Caco-2 (cell line): Measurements from ENCODE around the gene FOXD2. TPM values are rescaled to one million over a fixed set of nuclear protein-coding genes. Genes with fewer than 3 reads are reported as not detected.

ENCODE experiments used
- BruUV-seq: library from RNA; stranded (reverse); fragments of 400-500 nt; replicated peaks from 2 replicates; lab custom pipeline; 2021; lab: Mats Ljungman, UMichigan
- CTCF ChIA-PET: fragments of 300-600 bp; sonication (Branson Sonifier 250); formaldehyde crosslinking; loops from one replicate; lab custom pipeline; 2022; ENCODE audit warnings: antibody characterized with exemption; lab: Charles Lee
- POLR2A ChIA-PET: fragments of 300-600 bp; sonication (Branson Sonifier 250); formaldehyde crosslinking; loops from one replicate; lab custom pipeline; 2022; ENCODE audit warnings: antibody characterized with exemption; lab: Charles Lee
- DNase-seq, 2 experiments: peaks; one replicate each; pipeline versions ENCODE4 v3.0.0 to v3.0.0-alpha.2; 2020 to 2022
- H3K27me3 ChIP-seq: replicated peaks from 2 replicates; pipeline ENCODE4 v1.6.0; 2011; ENCODE audit warnings: low read length; ENCODE audit not compliant: control insufficient read depth, insufficient read depth
- H3K36me3 ChIP-seq: 2 replicates; pipeline ENCODE4 v1.5.1; 2011; ENCODE audit warnings: low read length; ENCODE audit not compliant: control insufficient read depth, insufficient read depth
- H3K4me1 ChIP-seq: fragments of 250-450 bp; sonication (Bioruptor Pico); 2 replicates; pipeline ENCODE4 v1.5.1; 2020; ENCODE audit warnings: mild to moderate bottlenecking
- H3K4me3 ChIP-seq: 2 replicates; pipeline ENCODE4 v1.5.1; 2011; ENCODE audit warnings: low read depth, mild to moderate bottlenecking, control low read depth, low read length
- H3K9me3 ChIP-seq: fragments of 250-450 bp; sonication (Bioruptor Pico); 2 replicates; pipeline ENCODE4 v1.5.1; 2020; ENCODE audit warnings: mild to moderate bottlenecking, moderate library complexity
- H3K27ac Mint-ChIP-seq: one replicate; pipeline ENCODE4 v1.8.0; 2022; ENCODE audit warnings: mixed read lengths; ENCODE audit not compliant: unreplicated experiment
- H3K27me3 Mint-ChIP-seq: one replicate; pipeline ENCODE4 v1.8.0; 2022; ENCODE audit warnings: mixed read lengths; ENCODE audit not compliant: insufficient read depth, unreplicated experiment
- H3K36me3 Mint-ChIP-seq: one replicate; pipeline ENCODE4 v1.8.0; 2022; ENCODE audit warnings: mild to moderate bottlenecking, mixed read lengths; ENCODE audit not compliant: insufficient read depth, unreplicated experiment
- H3K4me1 Mint-ChIP-seq: one replicate; pipeline ENCODE4 v1.8.0; 2022; ENCODE audit warnings: low read depth, mixed read lengths; ENCODE audit not compliant: unreplicated experiment
- H3K4me3 Mint-ChIP-seq: one replicate; pipeline ENCODE4 v1.8.0; 2022; ENCODE audit warnings: mild to moderate bottlenecking, moderate library complexity, mixed read lengths; ENCODE audit not compliant: unreplicated experiment
- H3K9me3 Mint-ChIP-seq: one replicate; pipeline ENCODE4 v1.8.0; 2022; ENCODE audit warnings: mixed read lengths; ENCODE audit not compliant: unreplicated experiment
- intact Hi-C: fragments of 100-400 bp; cut with micrococcal nuclease; formaldehyde crosslinking; loops from one replicate; pipeline ENCODE4 v1.10.0; 2022; ENCODE audit not compliant: unreplicated experiment
- total RNA-seq: library from RNA; stranded (reverse); gene quantifications from 2 replicates; pipeline ENCODE4 v1.2.3, GENCODE V29; 2022
- TF ChIP-seq, protein P1 (sequence below), 2 experiments: fragments of 200-600 bp in 1 of 2; IDR thresholded peaks; 1 replicate in 1 of 2; 2 replicates in 1 of 2; pipeline versions ENCODE4 v1.5.1 to v1.8.0; 2011 to 2022; ENCODE audit warnings: antibody characterized with exemption in 1 of 2, control low read depth in 1 of 2, inconsistent platforms in 1 of 2, low read depth in 1 of 2, low read length in 1 of 2, mild to moderate bottlenecking in 1 of 2, moderate library complexity in 1 of 2; ENCODE audit not compliant: insufficient read depth in 1 of 2, severe bottlenecking in 1 of 2, unreplicated experiment in 1 of 2

Gene FOXD2
- total RNA-seq, 1 experiment from 2014 or later: 4.6 TPM

DNA sequence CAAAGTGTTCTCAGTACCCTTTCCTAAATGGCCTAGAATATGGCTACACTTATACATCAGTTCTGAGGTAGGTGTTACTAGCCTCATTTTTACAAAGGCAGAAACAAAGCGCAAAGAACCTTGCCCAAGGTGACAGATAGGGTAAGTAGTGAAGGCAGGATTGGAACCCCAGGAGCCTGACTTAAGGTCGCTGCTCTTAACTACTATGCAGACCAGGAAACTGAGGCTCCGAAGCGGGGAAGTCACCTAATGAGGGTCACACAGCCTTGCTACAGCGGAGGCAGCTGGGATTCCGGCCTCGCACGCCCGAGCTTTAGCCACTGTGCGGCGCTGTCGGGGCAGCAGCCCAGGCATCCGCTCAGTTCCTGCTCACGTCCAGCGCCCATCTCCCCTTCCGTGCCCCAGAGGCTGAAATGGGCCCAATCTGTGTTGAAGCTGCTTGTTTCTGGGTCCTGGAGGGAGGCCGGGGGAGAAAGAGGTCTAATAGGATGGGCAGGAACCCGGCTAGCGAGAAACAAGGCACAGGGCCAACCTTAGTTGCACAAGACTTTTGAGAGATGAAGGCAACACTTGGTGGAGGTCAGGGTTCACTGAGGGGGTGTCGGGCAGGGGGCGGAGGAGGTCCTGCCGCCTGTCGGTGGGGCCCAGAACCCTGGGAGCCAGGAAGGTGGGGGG is 1.4 kb upstream of the FOXD2 start:
- Mint-ChIP-seq H3K27ac (peak overlapping the region; percentile 49), H3K36me3 (no peaks in the 10 kb centered on the region), H3K9me3 (no peaks in the 10 kb centered on the region), H3K27me3 (no peaks in the 10 kb centered on the region), H3K4me1 (no peaks in the 10 kb centered on the region), H3K4me3 (peak overlapping the region; percentile 84)
- DNase-seq: peak; percentile 75 to 84
- POLR2A ChIA-PET: interaction anchor here (0.6 kb wide), 1 partner anchor 124 kb away, joined by 8 read pairs; no protein-coding TSS in a partner anchor
- intact Hi-C loops: loop anchor here (2.0 to 5.0 kb wide), 2 partner anchors 49 to 86 kb away; no protein-coding TSS in a partner anchor
- H3K9me3 ChIP-seq: no peaks in the 10 kb centered on the region
- no TSS peak for BruUV-seq
- CTCF ChIA-PET: interaction anchor here (0.9 to 3.5 kb wide), 15 partner anchors 12 to 290 kb away, joined by 3 to 71 read pairs (median 8); partner anchors contain the start of gene STIL
- TF ChIP-seq, protein P1, sequence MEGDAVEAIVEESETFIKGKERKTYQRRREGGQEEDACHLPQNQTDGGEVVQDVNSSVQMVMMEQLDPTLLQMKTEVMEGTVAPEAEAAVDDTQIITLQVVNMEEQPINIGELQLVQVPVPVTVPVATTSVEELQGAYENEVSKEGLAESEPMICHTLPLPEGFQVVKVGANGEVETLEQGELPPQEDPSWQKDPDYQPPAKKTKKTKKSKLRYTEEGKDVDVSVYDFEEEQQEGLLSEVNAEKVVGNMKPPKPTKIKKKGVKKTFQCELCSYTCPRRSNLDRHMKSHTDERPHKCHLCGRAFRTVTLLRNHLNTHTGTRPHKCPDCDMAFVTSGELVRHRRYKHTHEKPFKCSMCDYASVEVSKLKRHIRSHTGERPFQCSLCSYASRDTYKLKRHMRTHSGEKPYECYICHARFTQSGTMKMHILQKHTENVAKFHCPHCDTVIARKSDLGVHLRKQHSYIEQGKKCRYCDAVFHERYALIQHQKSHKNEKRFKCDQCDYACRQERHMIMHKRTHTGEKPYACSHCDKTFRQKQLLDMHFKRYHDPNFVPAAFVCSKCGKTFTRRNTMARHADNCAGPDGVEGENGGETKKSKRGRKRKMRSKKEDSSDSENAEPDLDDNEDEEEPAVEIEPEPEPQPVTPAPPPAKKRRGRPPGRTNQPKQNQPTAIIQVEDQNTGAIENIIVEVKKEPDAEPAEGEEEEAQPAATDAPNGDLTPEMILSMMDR (IDR thresholded peaks at IDR 0.05; ENCODE audit: insufficient read depth in 1 of 2, low read depth in 1 of 2, low read length in 1 of 2, severe bottlenecking in 1 of 2, unreplicated experiment in 1 of 2): peak; percentile 69 to 92
- H3K4me1 ChIP-seq: no peaks in the 10 kb centered on the region
- no peaks in the 10 kb centered on the region for H3K27me3 ChIP-seq
- H3K36me3 ChIP-seq: no peaks in the 10 kb centered on the region
- peak overlapping the region; percentile 78 for H3K4me3 ChIP-seq

GRCh38 chr1:47436979-47437446 is 831 bp upstream of the FOXD2 start:
- no peaks in the 10 kb centered on the region for H3K27me3 Mint-ChIP-seq
- no TSS peak for BruUV-seq
- TF ChIP-seq, protein P1 (IDR thresholded peaks at IDR 0.05; ENCODE audit: insufficient read depth in 1 of 2, low read depth in 1 of 2, low read length in 1 of 2, severe bottlenecking in 1 of 2, unreplicated experiment in 1 of 2): no peak
- POLR2A ChIA-PET: interaction anchor here (0.7 to 1.6 kb wide), 8 partner anchors 13 to 258 kb away, joined by 3 to 23 read pairs (median 4); partner anchors contain the start of gene STIL
- H3K9me3 Mint-ChIP-seq: no peaks in the 10 kb centered on the region
- peak overlapping the region; percentile 78 for H3K4me3 ChIP-seq
- H3K4me1 ChIP-seq: no peaks in the 10 kb centered on the region
- DNase-seq: no peak
- no peaks in the 10 kb centered on the region for H3K27me3 ChIP-seq
- CTCF ChIA-PET: interaction anchor here (0.6 to 3.5 kb wide), 42 partner anchors 12 to 624 kb away, joined by 3 to 71 read pairs (median 5); partner anchors contain the start of genes CMPK1 and STIL
- no peaks in the 10 kb centered on the region for H3K4me1 Mint-ChIP-seq
- H3K36me3 ChIP-seq: no peaks in the 10 kb centered on the region
- peak overlapping the region; percentile 84 for H3K4me3 Mint-ChIP-seq
- H3K9me3 ChIP-seq: no peaks in the 10 kb centered on the region
- H3K27ac Mint-ChIP-seq: peak overlapping the region; percentile 49
- intact Hi-C loops: loop anchor here (1.0 to 5.0 kb wide), 7 partner anchors 40 to 273 kb away; no protein-coding TSS in a partner anchor
- no peaks in the 10 kb centered on the region for H3K36me3 Mint-ChIP-seq
